ENCODE results near the gene IGF2R.
"Not testable (repeated sequence)": the region's sequence is repeated elsewhere in the genome, so short reads cannot be mapped to it uniquely, and the experiment has no call there.

IGF2R gene

GRCh38 chr6:160129881-160130615 lies 161.2 kb downstream of the IGF2R start:
- DNase-seq (ENCODE audit: low read depth) = no peak
- no peak overlapping the region for H3K4me3 ChIP-seq (ENCODE audit: low read depth, low read length)

DNA sequence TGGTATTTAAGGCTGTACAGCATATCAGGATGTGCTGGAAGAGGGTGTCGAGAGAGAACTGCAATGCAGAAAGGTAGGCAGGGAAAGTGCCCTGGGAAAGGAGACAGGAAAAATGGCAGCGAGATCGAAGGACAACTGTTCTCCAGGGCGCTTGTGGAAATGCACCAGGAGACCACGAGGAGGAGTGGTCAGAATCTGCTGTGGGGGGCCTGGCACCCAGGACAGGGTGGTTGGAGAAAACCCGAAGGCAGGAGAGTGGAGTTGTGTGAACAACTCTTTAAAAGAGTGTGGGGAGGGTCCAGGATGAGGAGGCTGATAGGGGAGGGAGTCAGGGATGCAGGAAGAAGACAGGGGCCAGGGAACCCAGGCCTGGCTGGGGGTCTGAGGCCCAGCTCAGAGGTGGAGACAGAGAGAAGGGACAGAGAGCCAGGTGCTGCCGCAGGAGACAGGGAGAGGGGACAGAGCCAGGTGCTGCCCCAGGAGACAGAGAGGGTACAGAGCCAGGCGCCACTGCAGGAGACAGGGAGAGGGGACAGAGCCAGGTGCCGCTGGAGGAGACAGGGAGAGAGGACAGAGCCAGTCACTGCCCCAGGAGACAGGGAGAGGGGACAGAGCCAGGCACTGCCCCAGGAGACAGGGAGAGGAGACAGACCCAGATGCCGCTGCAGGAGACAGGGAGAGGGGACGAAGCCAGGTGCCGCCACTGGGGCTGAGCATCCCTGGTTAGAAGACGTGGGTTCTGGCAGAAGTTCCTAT lies 162.0 kb downstream of the IGF2R start:
- no peak overlapping the region for H3K4me3 ChIP-seq (ENCODE audit: low read depth, low read length)
- DNase-seq (ENCODE audit: low read depth) = no peak

DNA sequence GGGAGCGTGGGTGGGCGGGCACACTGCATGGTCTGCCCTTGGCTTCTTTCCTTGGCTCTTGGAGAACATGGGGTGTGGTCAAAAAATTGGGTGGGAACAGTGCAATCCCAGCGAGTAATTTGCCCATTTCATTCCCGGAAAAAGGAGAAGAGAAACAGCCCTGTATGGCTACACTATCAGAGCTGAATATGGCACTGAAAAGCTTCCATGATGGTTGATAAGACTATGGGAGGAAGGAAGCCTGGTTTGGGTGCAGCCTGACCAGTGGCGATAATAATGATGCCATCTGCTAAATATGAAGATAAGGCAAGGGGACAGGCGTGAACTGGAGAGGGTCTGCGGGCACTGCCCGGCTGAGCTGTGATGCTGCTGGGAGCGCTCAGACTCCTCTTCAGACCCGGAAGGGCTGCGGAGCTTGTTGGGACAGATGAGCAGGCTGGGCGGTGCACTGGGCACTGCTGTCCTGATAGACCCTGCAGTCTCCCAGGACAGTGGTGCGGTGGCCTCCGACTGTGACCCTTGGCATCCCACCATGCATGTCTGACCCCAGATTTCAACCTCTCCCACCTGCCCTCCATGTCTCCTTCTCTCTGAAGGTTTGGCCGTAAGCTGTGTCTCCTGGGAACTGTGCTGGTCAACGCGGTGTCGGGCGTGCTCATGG lies 162.9 kb downstream of the IGF2R start:
- no peak for DNase-seq (ENCODE audit: low read depth)
- H3K4me3 ChIP-seq (ENCODE audit: low read depth, low read length) = no peak overlapping the region

GRCh38 chr6:160132297-160132637 lies 163.4 kb downstream of the IGF2R start:
- no peak overlapping the region for H3K4me3 ChIP-seq (ENCODE audit: low read depth, low read length)
- no peak for DNase-seq (ENCODE audit: low read depth)

DNA sequence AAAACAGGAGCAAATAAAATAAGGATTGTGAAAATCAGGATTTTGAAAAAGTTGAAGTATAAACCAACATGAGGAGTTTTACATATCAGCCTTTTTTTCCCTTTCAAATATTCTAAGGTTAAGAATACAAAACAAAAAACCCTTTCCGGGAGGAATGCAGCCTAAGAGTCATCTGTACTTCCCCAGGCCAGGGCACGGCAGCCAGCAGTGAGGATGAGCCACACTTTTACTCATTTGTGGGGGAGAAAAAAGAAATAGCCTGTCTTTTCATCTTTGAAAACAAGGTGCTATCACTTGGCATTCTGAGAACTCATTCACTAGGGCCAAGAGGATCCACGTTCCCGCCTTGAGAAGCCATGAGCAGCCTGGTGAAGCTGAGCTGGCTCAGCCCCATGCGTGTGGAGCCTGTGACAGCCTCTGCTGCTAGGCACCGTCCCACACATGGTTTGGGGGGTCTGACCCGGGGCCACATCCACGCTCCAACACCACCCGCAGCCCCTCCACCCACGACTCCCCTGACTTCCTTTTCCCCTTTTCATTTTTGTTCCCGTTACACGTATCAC lies 164.0 kb downstream of the IGF2R start:
- no peak overlapping the region for H3K4me3 ChIP-seq (ENCODE audit: low read depth, low read length)
- DNase-seq (ENCODE audit: low read depth) = no peak

- no peak overlapping the region for H3K4me3 ChIP-seq (ENCODE audit: low read depth, low read length)
- no peak for DNase-seq (ENCODE audit: low read depth)
These were observed 164.8 kb downstream of the IGF2R start for GRCh38 chr6:160133441-160134336.

GRCh38 chr6:160134337-160134751 lies 165.5 kb downstream of the IGF2R start:
- DNase-seq (ENCODE audit: low read depth); H3K4me3 ChIP-seq (ENCODE audit: low read depth, low read length): not testable (repeated sequence)

DNA sequence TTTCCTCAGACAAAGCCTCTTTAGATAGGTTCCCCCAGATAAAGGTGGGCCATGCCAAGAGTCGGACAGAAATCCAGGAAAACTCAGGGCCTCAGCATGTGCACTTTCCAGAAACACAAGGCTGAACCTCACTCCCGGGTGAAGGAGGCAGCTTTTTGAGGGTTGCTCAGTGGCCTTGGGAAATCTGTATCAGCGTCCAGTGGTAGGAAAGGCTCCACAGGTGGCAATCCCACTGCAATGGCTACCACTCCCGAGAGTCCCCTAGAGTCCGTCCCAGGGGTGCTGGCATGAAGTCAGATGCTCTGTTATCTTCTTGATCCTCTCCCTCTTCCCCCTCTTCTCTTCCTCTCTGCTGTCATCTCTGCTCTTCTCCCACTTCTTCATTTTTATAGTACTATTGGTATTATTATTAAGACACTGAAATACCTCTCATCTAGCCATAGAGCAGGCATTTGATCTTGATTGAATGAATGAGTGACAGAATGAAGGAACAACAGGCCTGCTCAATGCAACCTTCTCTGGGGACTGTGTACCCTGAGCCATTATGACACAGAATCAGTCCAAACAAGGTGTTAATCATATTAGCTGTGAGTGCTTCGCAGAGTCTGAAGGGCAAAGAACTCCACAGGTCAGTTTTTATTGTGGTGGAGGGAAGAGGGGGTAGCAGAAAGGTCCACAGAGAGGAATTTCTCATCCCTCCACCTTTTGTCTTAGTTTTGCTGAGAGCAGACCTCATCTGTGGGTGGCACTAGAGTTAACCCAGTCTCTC lies 166.1 kb downstream of the IGF2R start:
- no peak for DNase-seq (ENCODE audit: low read depth)
- H3K4me3 ChIP-seq (ENCODE audit: low read depth, low read length) = no peak overlapping the region

DNA sequence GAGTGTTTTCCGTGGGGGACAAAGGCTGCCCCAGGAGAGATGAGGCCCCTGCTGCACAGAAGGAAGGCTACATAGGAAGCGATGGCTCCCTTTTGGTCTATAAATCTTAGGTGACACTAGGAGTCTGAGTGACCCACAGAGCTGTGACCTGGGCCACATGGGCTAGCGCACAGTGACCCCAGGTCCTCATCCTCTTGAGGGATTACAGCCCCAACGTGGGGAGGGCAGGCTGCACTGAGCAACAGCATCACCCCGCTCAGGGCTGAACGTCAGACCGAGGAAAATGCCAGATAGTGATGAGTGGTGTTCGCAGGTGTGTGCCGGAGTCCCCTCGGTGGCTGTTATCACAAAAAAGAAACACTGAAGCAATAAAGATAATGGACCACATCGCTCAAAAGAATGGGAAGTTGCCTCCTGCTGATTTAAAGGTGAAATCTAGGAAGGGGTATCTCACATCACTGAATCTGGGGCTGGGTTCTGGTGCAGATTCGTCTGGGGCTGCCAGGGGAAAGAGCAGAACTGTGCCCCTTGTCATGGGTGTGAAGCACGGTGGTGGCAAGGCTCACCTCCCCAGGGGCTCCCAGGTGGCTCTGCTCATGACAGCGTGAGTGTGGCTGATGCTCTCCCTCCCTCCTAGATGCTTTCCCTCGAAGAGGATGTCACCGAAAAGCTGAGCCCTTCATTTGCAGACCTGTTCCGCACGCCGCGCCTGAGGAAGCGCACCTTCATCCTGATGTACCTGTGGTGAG lies 167.2 kb downstream of the IGF2R start:
- no peak for DNase-seq (ENCODE audit: low read depth)

GRCh38 chr6:160137130-160137988 lies 168.5 kb downstream of the IGF2R start:
- DNase-seq (ENCODE audit: low read depth) = no peak
- no peak overlapping the region for H3K4me3 ChIP-seq (ENCODE audit: low read depth, low read length)

More for the DNA sequence above, 167.2 kb downstream of the IGF2R start:
- no peak overlapping the region for H3K4me3 ChIP-seq (ENCODE audit: low read depth, low read length)

GRCh38 chr6:160137989-160138835 lies 169.3 kb downstream of the IGF2R start:
- DNase-seq (ENCODE audit: low read depth) = peak; percentile 31
- H3K4me3 ChIP-seq (ENCODE audit: low read depth, low read length) = no peak overlapping the region

GRCh38 chr6:160138839-160139419 lies 170.0 kb downstream of the IGF2R start:
- DNase-seq (ENCODE audit: low read depth) = no peak
- no peak overlapping the region for H3K4me3 ChIP-seq (ENCODE audit: low read depth, low read length)

GRCh38 chr6:160139420-160139851 lies 170.6 kb downstream of the IGF2R start:
- peak; percentile 84 for DNase-seq (ENCODE audit: low read depth)
- H3K4me3 ChIP-seq (ENCODE audit: low read depth, low read length) = no peak overlapping the region

DNA sequence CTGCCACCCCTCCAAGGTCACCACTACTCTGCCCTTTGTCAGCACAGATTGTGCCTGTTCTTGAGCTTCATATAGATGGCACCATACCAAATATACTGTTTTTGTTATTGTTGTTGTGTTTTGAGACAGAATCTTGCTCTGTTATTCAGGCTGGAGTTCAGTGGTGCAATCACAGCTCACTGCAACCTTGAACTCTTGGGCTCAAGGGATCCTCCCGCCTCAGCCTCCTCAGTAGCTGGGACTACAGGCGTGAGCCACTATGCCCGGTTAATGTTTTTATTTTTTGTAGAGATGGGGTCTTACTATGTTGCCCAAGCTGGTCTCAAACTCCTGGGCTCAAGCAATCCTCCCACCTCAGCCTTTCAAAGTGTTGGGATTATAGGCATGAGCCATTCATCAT lies 171.6 kb downstream of the IGF2R start:
- not testable (repeated sequence) for DNase-seq (ENCODE audit: low read depth); H3K4me3 ChIP-seq (ENCODE audit: low read depth, low read length)

- peak; percentile 73 for DNase-seq (ENCODE audit: low read depth)
- H3K4me3 ChIP-seq (ENCODE audit: low read depth, low read length) = no peak overlapping the region
These were observed 172.3 kb downstream of the IGF2R start for GRCh38 chr6:160141001-160141726.

Measured in skeletal muscle cell (primary cell).